Stomach smooth muscle (tissue), 2 donors: Measurements from ENCODE around the gene BTBD9.

Experiments used
- H3K27ac ChIP-seq: one replicate; pipeline ENCODE4 v1.7.0; 2013; ENCODE audit warnings: mild to moderate bottlenecking, low read length, inconsistent platforms
- H3K27me3 ChIP-seq, 2 donors: one replicate each; pipeline ENCODE4 v1.7.0; 2013; ENCODE audit warnings: low read length in 2 of 2; ENCODE audit not compliant: insufficient read depth in 2 of 2, control insufficient read depth in 1 of 2
- H3K36me3 ChIP-seq, 2 donors: one replicate each; pipeline ENCODE4 v1.7.0; 2013; ENCODE audit warnings: low read length in 2 of 2; ENCODE audit not compliant: control insufficient read depth in 2 of 2, insufficient read depth in 2 of 2
- H3K4me1 ChIP-seq: one replicate; pipeline ENCODE4 v1.7.0; 2013; ENCODE audit warnings: low read length; ENCODE audit not compliant: control insufficient read depth, insufficient read depth
- H3K4me3 ChIP-seq, 2 donors: one replicate each; pipeline ENCODE4 v1.7.0; 2013; ENCODE audit warnings: low read length in 2 of 2
- H3K9ac ChIP-seq, 2 donors: one replicate each; pipeline ENCODE4 v1.7.0; 2013; ENCODE audit warnings: low read length in 2 of 2, mild to moderate bottlenecking in 1 of 2
- H3K9me3 ChIP-seq, 2 donors: one replicate each; pipeline ENCODE4 v1.7.0; 2013; ENCODE audit warnings: low read length in 2 of 2; ENCODE audit not compliant: control insufficient read depth in 2 of 2
- donor health status: healthy.
- donor health status: Pancreatic carcinoma.

The BTBD9 gene

DNA sequence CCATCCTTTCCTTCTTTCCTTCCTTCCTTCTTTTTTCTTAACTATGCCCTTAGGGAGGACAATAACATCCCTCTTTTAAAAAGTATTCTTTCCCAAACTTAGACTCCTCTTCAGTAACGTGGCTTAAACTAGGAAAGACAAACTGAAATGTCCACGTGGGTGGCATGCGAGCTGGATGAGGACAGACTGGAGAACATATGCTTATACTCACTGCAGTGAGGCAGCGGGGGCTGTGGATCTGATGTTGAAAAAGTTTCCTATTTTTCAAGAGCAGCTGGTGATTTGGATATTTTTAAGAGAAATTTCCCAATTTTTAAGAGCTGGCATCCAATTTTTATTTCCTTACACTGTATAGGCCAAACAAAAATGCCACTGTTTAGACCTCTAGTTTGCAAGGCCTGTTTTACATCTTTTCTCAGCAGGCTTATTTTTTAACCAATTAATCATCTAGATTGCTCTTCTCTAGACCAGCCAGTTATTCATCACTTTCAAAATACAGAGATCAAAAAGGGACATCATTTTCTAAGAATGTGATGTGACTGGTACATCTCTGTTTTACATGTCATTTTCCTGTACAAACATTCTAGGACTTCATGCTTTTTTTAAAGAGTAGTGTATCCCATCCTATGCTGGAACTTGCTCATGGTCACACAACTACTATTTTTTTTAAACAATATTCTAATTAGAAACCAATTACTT, 226.5 kb downstream of the BTBD9 start:
- H3K9me3 ChIP-seq = no peaks in the 10 kb centered on the region
- no peaks in the 10 kb centered on the region for H3K4me1 ChIP-seq
- no peak overlapping the region for H3K4me3 ChIP-seq
- H3K36me3 ChIP-seq = no peaks in the 10 kb centered on the region
- no peak overlapping the region for H3K9ac ChIP-seq
- no peaks in the 10 kb centered on the region for H3K27me3 ChIP-seq
- no peak overlapping the region for H3K27ac ChIP-seq

DNA sequence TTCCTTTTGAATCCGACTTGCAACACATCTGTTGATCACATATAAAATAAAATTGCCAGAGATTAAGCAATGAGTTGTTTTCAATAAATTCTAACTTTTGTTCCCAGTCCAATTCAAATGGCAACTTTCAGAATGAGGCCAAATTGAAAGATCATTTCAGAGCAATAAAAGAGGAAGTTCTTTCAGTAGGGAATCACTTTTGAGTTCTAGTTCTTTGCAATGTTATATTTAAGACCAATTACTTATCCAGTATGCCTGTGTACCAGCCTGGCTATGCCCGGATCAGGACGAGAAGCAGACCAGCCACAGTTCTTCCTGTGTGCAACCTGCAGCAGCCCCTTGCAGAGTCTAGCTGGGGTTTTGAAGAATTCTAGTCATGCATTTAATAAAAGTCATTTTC, 232.5 kb downstream of the BTBD9 start:
- Histone ChIP-seq H3K4me3 (no peak overlapping the region), H3K9ac (no peak overlapping the region), H3K27me3 (no peaks in the 10 kb centered on the region), H3K36me3 (no peaks in the 10 kb centered on the region), H3K4me1 (no peaks in the 10 kb centered on the region), H3K27ac (no peak overlapping the region), H3K9me3 (no peaks in the 10 kb centered on the region)

DNA sequence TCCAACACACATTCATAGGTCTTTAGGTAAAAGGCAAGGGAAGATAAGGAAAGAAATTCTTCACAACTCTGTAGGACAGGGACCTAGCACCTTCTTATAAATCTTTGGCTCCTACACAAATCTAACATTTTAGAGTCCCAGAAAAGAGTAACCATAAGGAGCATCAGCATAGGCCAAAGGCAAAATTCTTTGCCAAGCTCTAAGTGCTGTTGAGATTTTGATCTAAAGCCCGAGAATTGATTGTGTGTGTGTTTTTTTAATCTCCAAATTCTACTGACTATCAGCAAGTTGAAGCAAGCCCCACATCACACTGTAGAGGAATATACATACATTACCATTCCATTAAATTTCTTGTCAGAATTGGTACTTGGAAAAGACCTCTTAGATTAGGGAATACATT, 233.6 kb downstream of the BTBD9 start:
- no peak overlapping the region for H3K9ac ChIP-seq

DNA sequence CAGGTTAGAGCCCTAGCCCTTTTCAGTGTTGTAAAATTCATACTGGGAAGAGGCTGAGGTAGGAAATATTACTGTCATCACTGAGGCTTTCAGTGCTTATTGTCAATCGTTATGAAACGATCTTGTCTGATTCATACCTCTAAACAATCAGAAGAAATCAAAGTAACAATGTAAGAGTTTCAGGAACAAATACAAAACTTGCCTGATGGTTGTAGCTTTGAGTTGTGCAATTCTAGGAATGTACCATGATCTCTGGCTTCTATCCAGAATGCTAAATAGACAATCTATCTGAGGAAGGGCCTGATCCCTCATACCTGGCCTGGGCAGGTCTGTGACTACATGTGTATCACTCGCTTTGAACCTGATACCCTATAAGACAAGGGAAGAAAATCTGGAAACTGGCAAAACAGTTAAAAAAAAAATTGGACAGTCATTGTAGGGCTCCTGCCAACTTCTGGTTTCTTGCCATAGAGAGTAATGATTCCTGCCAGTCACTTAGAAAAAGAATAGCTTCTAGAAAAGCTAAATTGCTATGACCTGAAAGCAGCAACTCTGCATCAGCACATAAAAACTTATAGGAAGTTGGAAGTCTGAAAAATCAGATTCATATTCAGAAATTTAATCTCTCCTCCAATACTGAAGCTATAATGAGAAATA, 234.7 kb downstream of the BTBD9 start:
- Histone ChIP-seq H3K9ac (no peak overlapping the region), H3K4me3 (no peak overlapping the region)

More for the DNA sequence above, 233.6 kb downstream of the BTBD9 start:
- Histone ChIP-seq H3K27me3 (no peaks in the 10 kb centered on the region), H3K4me3 (no peak overlapping the region), H3K9me3 (no peaks in the 10 kb centered on the region), H3K36me3 (no peaks in the 10 kb centered on the region), H3K27ac (no peak overlapping the region), H3K4me1 (no peaks in the 10 kb centered on the region)

DNA sequence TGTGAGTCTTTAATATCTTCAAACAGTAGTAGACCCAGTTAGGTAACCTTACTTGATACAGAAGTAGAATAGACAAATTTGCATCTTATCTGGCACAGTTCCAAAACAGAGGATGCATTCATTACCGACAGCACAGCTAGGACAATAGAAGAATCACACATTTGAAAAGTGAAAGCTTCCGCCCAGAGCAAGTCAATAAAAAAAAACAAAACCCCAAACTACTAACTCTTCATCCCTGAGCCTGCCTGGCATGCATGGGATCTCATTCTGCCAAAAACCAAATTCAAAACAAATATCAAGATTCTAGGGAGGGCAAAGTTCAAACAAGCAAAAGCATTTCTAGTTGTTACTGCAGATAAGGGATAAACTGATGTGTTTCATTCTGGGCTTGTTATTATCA, 235.4 kb downstream of the BTBD9 start:
- no peak overlapping the region for H3K4me3 ChIP-seq
- H3K9ac ChIP-seq = no peak overlapping the region
- H3K9me3 ChIP-seq = no peaks in the 10 kb centered on the region
- H3K27me3 ChIP-seq = no peaks in the 10 kb centered on the region
- H3K27ac ChIP-seq = no peak overlapping the region
- H3K36me3 ChIP-seq = no peaks in the 10 kb centered on the region
- no peaks in the 10 kb centered on the region for H3K4me1 ChIP-seq

More for the DNA sequence above, 234.7 kb downstream of the BTBD9 start:
- no peaks in the 10 kb centered on the region for H3K4me1 ChIP-seq
- H3K27ac ChIP-seq = no peak overlapping the region
- H3K36me3 ChIP-seq = no peaks in the 10 kb centered on the region
- no peaks in the 10 kb centered on the region for H3K27me3 ChIP-seq
- H3K9me3 ChIP-seq = no peaks in the 10 kb centered on the region

DNA sequence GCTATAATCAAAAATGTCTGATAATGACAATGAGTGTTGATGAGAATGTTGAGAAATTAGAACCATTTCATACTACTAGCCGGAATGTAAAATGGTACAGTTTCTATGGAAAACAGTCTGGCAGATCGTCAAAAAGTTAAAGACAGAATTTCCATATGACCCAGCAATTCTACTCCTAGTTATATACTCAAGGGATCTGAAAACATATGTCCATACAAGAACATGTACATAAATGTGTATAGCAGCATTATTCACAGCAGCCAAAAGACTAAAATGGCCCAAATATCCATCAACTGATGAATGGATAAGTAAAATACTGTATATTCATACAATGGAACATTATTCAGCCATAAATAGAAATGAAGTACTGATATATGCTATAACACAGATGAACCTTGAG, 236.2 kb downstream of the BTBD9 start:
- H3K27ac ChIP-seq = no peak overlapping the region
- no peak overlapping the region for H3K4me3 ChIP-seq
- H3K36me3 ChIP-seq = no peaks in the 10 kb centered on the region
- H3K4me1 ChIP-seq = no peaks in the 10 kb centered on the region
- no peaks in the 10 kb centered on the region for H3K27me3 ChIP-seq
- no peak overlapping the region for H3K9ac ChIP-seq
- no peaks in the 10 kb centered on the region for H3K9me3 ChIP-seq

DNA sequence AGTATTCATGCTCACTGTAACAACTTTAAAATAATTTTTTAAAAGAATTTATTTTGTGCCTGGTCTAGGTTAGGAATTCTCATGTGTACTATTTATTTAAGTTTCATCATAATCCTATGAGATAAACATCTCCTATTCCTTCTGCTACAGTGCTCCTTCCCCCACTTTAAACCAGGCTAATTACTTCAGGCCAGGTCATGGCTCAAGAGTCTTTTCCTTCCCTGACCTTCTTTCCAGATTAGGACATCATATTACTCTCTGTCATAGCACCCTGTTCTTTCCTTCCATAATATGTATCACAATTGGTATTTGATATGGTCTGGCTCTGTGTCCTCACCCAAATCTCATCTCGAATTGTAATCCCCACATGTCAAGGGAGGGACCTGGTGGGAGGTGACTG, 239.0 kb downstream of the BTBD9 start:
- H3K9me3 ChIP-seq = no peaks in the 10 kb centered on the region

DNA sequence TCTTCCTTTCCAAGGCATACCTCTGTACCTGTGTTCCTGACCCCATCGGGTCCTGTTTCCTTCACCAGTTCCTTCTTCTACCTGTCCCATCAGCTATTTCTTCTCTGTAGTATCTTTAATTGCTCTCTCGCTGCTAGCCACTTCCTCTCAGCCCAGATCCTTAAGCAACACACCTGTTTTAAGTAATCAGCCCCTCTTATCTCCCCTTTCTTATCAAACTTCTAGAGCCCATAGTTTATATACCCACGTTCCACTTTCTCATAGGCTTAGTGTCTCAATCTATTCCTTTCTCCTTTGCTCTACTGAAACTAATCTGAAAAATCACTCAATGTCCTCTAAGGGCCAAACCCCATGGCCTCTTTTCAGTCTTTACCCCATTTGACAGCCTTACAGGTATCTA, 239.6 kb downstream of the BTBD9 start:
- no peaks in the 10 kb centered on the region for H3K9me3 ChIP-seq
- H3K27ac ChIP-seq = no peak overlapping the region
- H3K4me1 ChIP-seq = no peaks in the 10 kb centered on the region
- H3K27me3 ChIP-seq = no peaks in the 10 kb centered on the region
- no peak overlapping the region for H3K9ac ChIP-seq
- no peak overlapping the region for H3K4me3 ChIP-seq
- no peaks in the 10 kb centered on the region for H3K36me3 ChIP-seq

More for the DNA sequence above, 239.0 kb downstream of the BTBD9 start:
- Histone ChIP-seq H3K4me3 (no peak overlapping the region), H3K4me1 (no peaks in the 10 kb centered on the region), H3K9ac (no peak overlapping the region), H3K27ac (no peak overlapping the region), H3K36me3 (no peaks in the 10 kb centered on the region), H3K27me3 (no peaks in the 10 kb centered on the region)

DNA sequence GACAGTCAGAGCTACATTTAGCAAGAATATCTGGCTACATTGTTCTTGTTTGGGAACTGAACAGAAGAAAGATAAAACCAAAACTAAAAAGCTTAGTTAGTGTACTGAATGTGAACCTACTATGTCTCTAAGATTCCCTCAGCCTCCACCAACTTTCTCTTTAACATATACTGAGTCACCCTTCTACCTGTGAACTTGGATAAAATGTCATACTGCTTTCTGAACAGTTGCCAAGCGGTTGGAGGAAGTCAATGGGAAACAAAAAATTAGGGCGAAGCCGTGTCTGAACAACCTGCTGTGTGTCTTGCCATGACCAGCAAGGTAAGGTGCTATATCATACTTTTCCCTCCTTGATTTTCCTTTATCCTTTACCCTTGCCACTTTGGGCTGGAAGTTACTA, 243.5 kb downstream of the BTBD9 start:
- no peak overlapping the region for H3K27ac ChIP-seq
- no peaks in the 10 kb centered on the region for H3K9me3 ChIP-seq
- H3K4me3 ChIP-seq = no peak overlapping the region

DNA sequence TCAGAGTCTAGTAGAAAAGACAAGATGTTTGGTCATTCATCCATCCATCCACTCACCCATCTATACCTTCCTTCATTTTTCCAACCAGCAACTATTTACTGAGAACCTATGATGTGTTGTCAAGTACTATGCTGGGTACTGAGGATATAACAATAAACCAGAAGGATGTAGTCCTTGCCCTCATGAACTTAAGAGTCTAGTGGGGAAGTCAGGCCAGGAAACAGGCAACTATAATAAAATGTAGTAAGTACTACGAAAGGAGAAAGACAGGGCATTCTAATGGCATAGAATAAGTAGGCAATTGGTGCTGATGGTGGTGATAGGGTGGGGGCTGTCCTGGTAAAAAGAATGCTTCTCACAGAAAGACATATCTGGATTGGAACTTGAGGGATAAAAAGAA, 245.7 kb downstream of the BTBD9 start:
- no peaks in the 10 kb centered on the region for H3K9me3 ChIP-seq
- no peak overlapping the region for H3K27ac ChIP-seq
- no peak overlapping the region for H3K4me3 ChIP-seq
- no peaks in the 10 kb centered on the region for H3K4me1 ChIP-seq
- H3K36me3 ChIP-seq = no peaks in the 10 kb centered on the region
- no peak overlapping the region for H3K9ac ChIP-seq
- H3K27me3 ChIP-seq = no peaks in the 10 kb centered on the region

More for the DNA sequence above, 243.5 kb downstream of the BTBD9 start:
- Histone ChIP-seq H3K36me3 (no peaks in the 10 kb centered on the region), H3K27me3 (no peaks in the 10 kb centered on the region), H3K4me1 (no peaks in the 10 kb centered on the region), H3K9ac (no peak overlapping the region)
